K562 (cell line): Measurements from ENCODE around the gene NDUFA5. TPM values are rescaled to one million over a fixed set of nuclear protein-coding genes. Genes with fewer than 3 reads are reported as not detected.

ENCODE experiments used
- ATF7 ChIP-seq: fragments of 450-650 bp; IDR thresholded peaks from 2 replicates; pipeline ENCODE4 v1.7.1; 2014; ENCODE audit warnings: mild to moderate bottlenecking, moderate library complexity
- BHLHE40 ChIP-seq: IDR thresholded peaks from 2 replicates; pipeline ENCODE4 v1.6.1; 2011; ENCODE audit warnings: low read length, improper control_type of control experiment
- CXXC5 ChIP-seq: fragments of 250-450 bp; sonication (Bioruptor Pico); IDR thresholded peaks from 2 replicates; pipeline ENCODE4 v1.8.0; 2022; ENCODE audit warnings: inconsistent platforms, mild to moderate bottlenecking, moderate library complexity
- JUND ChIP-seq, 2 experiments: IDR thresholded peaks; 2 replicates in 1 of 2; 3 replicates in 1 of 2; pipeline ENCODE4 v1.6.1; 2011; ENCODE audit warnings: borderline replicate concordance in 2 of 2, low read depth in 2 of 2, low read length in 2 of 2, improper control_type of control experiment in 1 of 2, missing biosample characterization in 1 of 2, missing genetic modification characterization in 1 of 2, missing genetic modification reagents in 1 of 2
- MAZ ChIP-seq, 2 experiments: fragments of 450-650 bp in 1 of 2; sonication (generic) in 1 of 2; formaldehyde crosslinking; IDR thresholded peaks in 1 of 2; conservative IDR thresholded peaks in 1 of 2; 2 replicates each; pipeline versions ENCODE4 v1.4.0 to v1.5.0; 2020; ENCODE audit warnings: mild to moderate bottlenecking in 1 of 2, missing genetic modification reagents in 1 of 2
- MGA ChIP-seq: fragments of 450-650 bp; IDR thresholded peaks from 2 replicates; pipeline ENCODE4 v1.6.1; 2016; ENCODE audit warnings: mild to moderate bottlenecking, moderate library complexity
- MYNN ChIP-seq, 2 experiments: sonication (generic); formaldehyde crosslinking in 1 of 2; IDR thresholded peaks; 2 replicates each; pipeline versions ENCODE4 v1.5.0 to v1.6.1; 2016 to 2020; ENCODE audit warnings: antibody characterized with exemption in 1 of 2, missing genetic modification reagents in 1 of 2
- NRF1 ChIP-seq, 2 experiments: fragments of 450-650 bp; IDR thresholded peaks in 1 of 2; conservative IDR thresholded peaks in 1 of 2; 2 replicates each; pipeline ENCODE4 v1.6.1; 2014; ENCODE audit warnings: mild to moderate bottlenecking in 2 of 2
- RBM14 ChIP-seq: fragments of 200-400 bp; formaldehyde crosslinking; IDR thresholded peaks from 2 replicates; pipeline ENCODE4 v1.6.1; 2018; ENCODE audit warnings: low read depth, mild to moderate bottlenecking, low read length, moderate library complexity, borderline replicate concordance; ENCODE audit not compliant: insufficient read depth
- RCOR1 ChIP-seq, 2 experiments: IDR thresholded peaks; 2 replicates each; pipeline ENCODE4 v1.6.1; 2012; ENCODE audit warnings: low read depth in 2 of 2, low read length in 2 of 2, borderline replicate concordance in 1 of 2, improper control_type of control experiment in 1 of 2
- ZNF24 ChIP-seq: fragments of 450-650 bp; IDR thresholded peaks from 2 replicates; pipeline ENCODE4 v1.6.1; 2016
- ZNF589 ChIP-seq: fragments of 200-800 bp; sonication (Bioruptor generic); IDR thresholded peaks from 2 replicates; pipeline ENCODE4 v1.6.1; 2016; ENCODE audit warnings: low read depth, missing genetic modification characterization, missing compliant biosample characterization
- ZNF655 ChIP-seq: fragments of 250-450 bp; sonication (Bioruptor Pico); IDR thresholded peaks from 2 replicates; pipeline ENCODE4 v1.5.0; 2021
- polyA plus RNA-seq, 8 experiments: library from polyadenylated mRNA; depleted of rRNA in 4 of 8; stranded (reverse) in 5 of 8; unstranded in 3 of 8; fragments of >200 nt; fragmentation: Nextera tagmentation in 2 of 8; fragmentation: Illumina TruSeq in 1 of 8; extraction: Ambion mirVana in 2 of 8; extraction: Trizol in 1 of 8; gene quantifications; 2 replicates each; pipeline versions ENCODE4 v1.2.1 to v1.2.3, GENCODE V29; 2011 to 2014; ENCODE audit warnings: inconsistent platforms in 1 of 8, missing spikeins in 1 of 8
- total RNA-seq, 7 experiments: library from RNA; depleted of rRNA in 6 of 7; stranded (reverse); fragments of >200 nt in 6 of 7; fragmentation: Illumina TruSeq in 2 of 7; extraction: Trizol in 2 of 7; gene quantifications; 2 replicates each; pipeline versions ENCODE4 v1.2.1 to v1.2.3, GENCODE V29; 2011 to 2021; ENCODE audit warnings: low replicate concordance in 1 of 7

The NDUFA5 gene
- total and polyA plus RNA-seq, 9 of the 15 experiments (the other 6 are each of a cell fraction or from before 2014, with no cell fraction given), result 155 to 677 (median 269) TPM

- TF ChIP-seq MGA, result peak; percentile 55
- peak; percentile 38; the same call in 1 of the 2 replicates for TF ChIP-seq BHLHE40
- peak; percentile 30; the same call in 1 of the 2 replicates for TF ChIP-seq CXXC5 (CRISPR knock-in tag)
- 0 out of 2 replicates have a peak, but pooled peaks have one; percentile 42 for TF ChIP-seq ATF7
- TF ChIP-seq MAZ (CRISPR knock-in tag; conservative IDR thresholded peaks at IDR 0.05 in 1 of 2, IDR thresholded peaks at IDR 0.05 in 1 of 2), result peak; percentile 45 to 52; a peak in 1 of 4 replicates
- TF ChIP-seq RBM14, result no peak
- TF ChIP-seq MYNN (IDR thresholded peaks at IDR 0.05), result peak; percentile 87; the same call in 1 of the 2 replicates
- TF ChIP-seq MYNN (CRISPR knock-in tag; IDR thresholded peaks at IDR 0.05), result no peak
- TF ChIP-seq JUND (IDR thresholded peaks at IDR 0.05; ENCODE audit: borderline replicate concordance, low read depth, low read length), result peak; percentile 25; the same call in 1 of the 2 replicates
- TF ChIP-seq JUND (tag; IDR thresholded peaks at IDR 0.05; ENCODE audit: borderline replicate concordance, low read depth, low read length), result no peak
- TF ChIP-seq RCOR1 (IDR thresholded peaks at IDR 0.05; ENCODE audit: borderline replicate concordance in 1 of 2, low read depth in 2 of 2, low read length in 2 of 2), result peak in 1 of 2 experiments; percentile 35; a peak in 1 of 4 replicates
- 0 out of 2 replicates have a peak, but pooled peaks have one; percentile 16 for TF ChIP-seq ZNF24
- TF ChIP-seq NRF1 (conservative IDR thresholded peaks at IDR 0.05 in 1 of 2, IDR thresholded peaks at IDR 0.05 in 1 of 2), result peak; percentile 67 to 73
- TF ChIP-seq ZNF655 (CRISPR knock-in tag), result no peak
- peak; percentile 76; the same call in 1 of the 2 replicates for TF ChIP-seq ZNF589 (CRISPR knock-in tag)
Observed at GRCh38 chr7:123594813-123595241, 37.2 kb upstream of the NDUFA5 start (continued).
